ENCODE data around the gene WDFY4.

Gene WDFY4

GRCh38 chr10:48904861-48905260 lies 220.2 kb downstream of the WDFY4 start:
- Histone ChIP-seq H3K4me1 (ENCODE audit: control insufficient read depth in 2 of 2, insufficient read depth in 1 of 2, low read depth in 1 of 2, low read length in 2 of 2) (peaks cover 0 to 2% of the 10 kb centered on the region in 2 donors), H3K4me3 (ENCODE audit: low read length in 2 of 2) (no peak overlapping the region), H3K36me3 (replicated peaks in 1 of 2; ENCODE audit: control insufficient read depth in 2 of 2, insufficient read depth in 2 of 2, low read length in 2 of 2) (no peaks in the 10 kb centered on the region), H2BK12ac (ENCODE audit: low read length) (no peak overlapping the region), H3K9me3 (replicated peaks in 1 of 2; ENCODE audit: control insufficient read depth in 2 of 2, insufficient read depth in 1 of 2, low read depth in 1 of 2, low read length in 2 of 2) (no peaks in the 10 kb centered on the region), H2BK5ac (ENCODE audit: low read length) (no peak overlapping the region), H4K8ac (ENCODE audit: low read depth, low read length) (no peak overlapping the region), H3K23ac (ENCODE audit: low read depth, low read length, poor library complexity) (no peak overlapping the region), H2AK5ac (ENCODE audit: low read depth, low read length) (no peak overlapping the region), H3K14ac (ENCODE audit: low read length) (no peak overlapping the region), H3K4me2 (ENCODE audit: insufficient read depth, low read length, poor library complexity, severe bottlenecking) (no peak overlapping the region), H2BK15ac (ENCODE audit: low read length) (no peak overlapping the region), H3K79me1 (ENCODE audit: low read depth, low read length) (no peaks in the 10 kb centered on the region), H4K91ac (ENCODE audit: low read depth, low read length, poor library complexity) (no peak overlapping the region), H2AFZ (ENCODE audit: low read length) (no peak overlapping the region), H2BK120ac (ENCODE audit: low read depth, low read length) (no peak overlapping the region), H3K27ac (replicated peaks; ENCODE audit: low read length) (no peak overlapping the region), H3K9ac (ENCODE audit: low read depth, low read length, poor library complexity) (no peak overlapping the region), H3K4ac (ENCODE audit: low read length) (no peak overlapping the region), H3K27me3 (ENCODE audit: control insufficient read depth in 3 of 3, insufficient read depth in 3 of 3, low read depth in 1 of 3, low read length in 3 of 3) (no peaks in the 10 kb centered on the region), H3K18ac (ENCODE audit: low read length) (no peak overlapping the region)
- WGBS, 2 donors (ENCODE audit: extremely low coverage in 2 of 2, insufficient read length in 2 of 2, insufficient replicate concordance in 1 of 2): no CpG with 5 or more reads among the region's 2 CpGs
- DNase-seq (ENCODE audit: low spot score): no peak

- Histone ChIP-seq H2BK12ac (ENCODE audit: low read length) (no peak overlapping the region), H3K4me1 (ENCODE audit: control insufficient read depth in 2 of 2, insufficient read depth in 1 of 2, low read depth in 1 of 2, low read length in 2 of 2) (peaks cover 0 to 2% of the 10 kb centered on the region in 2 donors), H3K27me3 (ENCODE audit: control insufficient read depth in 3 of 3, insufficient read depth in 3 of 3, low read depth in 1 of 3, low read length in 3 of 3) (no peaks in the 10 kb centered on the region), H3K27ac (replicated peaks; ENCODE audit: low read length) (no peak overlapping the region), H3K9ac (ENCODE audit: low read depth, low read length, poor library complexity) (no peak overlapping the region), H3K79me1 (ENCODE audit: low read depth, low read length) (no peaks in the 10 kb centered on the region), H2AK5ac (ENCODE audit: low read depth, low read length) (no peak overlapping the region), H3K9me3 (replicated peaks in 1 of 2; ENCODE audit: control insufficient read depth in 2 of 2, insufficient read depth in 1 of 2, low read depth in 1 of 2, low read length in 2 of 2) (no peaks in the 10 kb centered on the region), H3K23ac (ENCODE audit: low read depth, low read length, poor library complexity) (no peak overlapping the region), H3K4ac (ENCODE audit: low read length) (no peak overlapping the region), H2BK15ac (ENCODE audit: low read length) (no peak overlapping the region), H3K4me2 (ENCODE audit: insufficient read depth, low read length, poor library complexity, severe bottlenecking) (no peak overlapping the region), H2BK5ac (ENCODE audit: low read length) (no peak overlapping the region), H3K14ac (ENCODE audit: low read length) (peak overlapping the region; percentile 15), H3K36me3 (replicated peaks in 1 of 2; ENCODE audit: control insufficient read depth in 2 of 2, insufficient read depth in 2 of 2, low read length in 2 of 2) (no peaks in the 10 kb centered on the region), H3K18ac (ENCODE audit: low read length) (no peak overlapping the region), H4K91ac (ENCODE audit: low read depth, low read length, poor library complexity) (no peak overlapping the region), H2AFZ (ENCODE audit: low read length) (no peak overlapping the region), H2BK120ac (ENCODE audit: low read depth, low read length) (no peak overlapping the region), H4K8ac (ENCODE audit: low read depth, low read length) (no peak overlapping the region), H3K4me3 (ENCODE audit: low read length in 2 of 2) (no peak overlapping the region)
- no CpG with 5 or more reads among the region's 2 CpGs for WGBS, 2 donors (ENCODE audit: extremely low coverage in 2 of 2, insufficient read length in 2 of 2, insufficient replicate concordance in 1 of 2)
- DNase-seq (ENCODE audit: low spot score): no peak
Observed at GRCh38 chr10:48905311-48905710, 220.6 kb downstream of the WDFY4 start.

- no peak overlapping the region for H2BK12ac ChIP-seq (ENCODE audit: low read length)
- no peak for DNase-seq (ENCODE audit: low spot score)
- H2AK5ac ChIP-seq (ENCODE audit: low read depth, low read length): no peak overlapping the region
Observed at GRCh38 chr10:48906841-48907240, 222.2 kb downstream of the WDFY4 start.

GRCh38 chr10:48907730-48908129 lies 223.1 kb downstream of the WDFY4 start:
- Histone ChIP-seq H2BK120ac (ENCODE audit: low read depth, low read length) (no peak overlapping the region), H3K36me3 (replicated peaks in 1 of 2; ENCODE audit: control insufficient read depth in 2 of 2, insufficient read depth in 2 of 2, low read length in 2 of 2) (no peaks in the 10 kb centered on the region), H3K27ac (replicated peaks; ENCODE audit: low read length) (no peak overlapping the region), H3K4me1 (ENCODE audit: control insufficient read depth in 2 of 2, insufficient read depth in 1 of 2, low read depth in 1 of 2, low read length in 2 of 2) (peaks cover 0 to 2% of the 10 kb centered on the region in 2 donors), H3K4ac (ENCODE audit: low read length) (no peak overlapping the region), H3K9me3 (replicated peaks in 1 of 2; ENCODE audit: control insufficient read depth in 2 of 2, insufficient read depth in 1 of 2, low read depth in 1 of 2, low read length in 2 of 2) (no peaks in the 10 kb centered on the region), H3K18ac (ENCODE audit: low read length) (no peak overlapping the region), H2BK15ac (ENCODE audit: low read length) (no peak overlapping the region), H4K91ac (ENCODE audit: low read depth, low read length, poor library complexity) (no peak overlapping the region), H3K4me2 (ENCODE audit: insufficient read depth, low read length, poor library complexity, severe bottlenecking) (no peak overlapping the region), H3K9ac (ENCODE audit: low read depth, low read length, poor library complexity) (no peak overlapping the region), H2AK5ac (ENCODE audit: low read depth, low read length) (no peak overlapping the region), H4K8ac (ENCODE audit: low read depth, low read length) (no peak overlapping the region), H2AFZ (ENCODE audit: low read length) (no peak overlapping the region), H3K79me1 (ENCODE audit: low read depth, low read length) (no peaks in the 10 kb centered on the region), H3K4me3 (ENCODE audit: low read length in 2 of 2) (no peak overlapping the region), H2BK12ac (ENCODE audit: low read length) (no peak overlapping the region), H3K14ac (ENCODE audit: low read length) (no peak overlapping the region), H3K27me3 (ENCODE audit: control insufficient read depth in 3 of 3, insufficient read depth in 3 of 3, low read depth in 1 of 3, low read length in 3 of 3) (no peaks in the 10 kb centered on the region), H3K23ac (ENCODE audit: low read depth, low read length, poor library complexity) (no peak overlapping the region), H2BK5ac (ENCODE audit: low read length) (no peak overlapping the region)
- no peak for DNase-seq (ENCODE audit: low spot score)
- WGBS, 2 donors (ENCODE audit: extremely low coverage in 2 of 2, insufficient read length in 2 of 2, insufficient replicate concordance in 1 of 2): no CpG with 5 or more reads among the region's 4 CpGs

More at GRCh38 chr10:48906841-48907240, 222.2 kb downstream of the WDFY4 start:
- no peak overlapping the region for H4K8ac ChIP-seq (ENCODE audit: low read depth, low read length)
- H3K9ac ChIP-seq (ENCODE audit: low read depth, low read length, poor library complexity): no peak overlapping the region
- H2BK120ac ChIP-seq (ENCODE audit: low read depth, low read length): no peak overlapping the region
- no CpG with 5 or more reads among the region's 2 CpGs for WGBS, 2 donors (ENCODE audit: extremely low coverage in 2 of 2, insufficient read length in 2 of 2, insufficient replicate concordance in 1 of 2)
- H3K14ac ChIP-seq (ENCODE audit: low read length): no peak overlapping the region
- H3K27ac ChIP-seq (replicated peaks; ENCODE audit: low read length): no peak overlapping the region
- H3K9me3 ChIP-seq (replicated peaks in 1 of 2; ENCODE audit: control insufficient read depth in 2 of 2, insufficient read depth in 1 of 2, low read depth in 1 of 2, low read length in 2 of 2): no peaks in the 10 kb centered on the region
- no peak overlapping the region for H4K91ac ChIP-seq (ENCODE audit: low read depth, low read length, poor library complexity)
- no peak overlapping the region for H3K4ac ChIP-seq (ENCODE audit: low read length)
- H3K4me3 ChIP-seq (ENCODE audit: low read length in 2 of 2): no peak overlapping the region
- H3K4me2 ChIP-seq (ENCODE audit: insufficient read depth, low read length, poor library complexity, severe bottlenecking): no peak overlapping the region
- peaks cover 0 to 2% of the 10 kb centered on the region in 2 donors for H3K4me1 ChIP-seq (ENCODE audit: control insufficient read depth in 2 of 2, insufficient read depth in 1 of 2, low read depth in 1 of 2, low read length in 2 of 2)
- H3K36me3 ChIP-seq (replicated peaks in 1 of 2; ENCODE audit: control insufficient read depth in 2 of 2, insufficient read depth in 2 of 2, low read length in 2 of 2): no peaks in the 10 kb centered on the region
- no peak overlapping the region for H3K23ac ChIP-seq (ENCODE audit: low read depth, low read length, poor library complexity)
- no peaks in the 10 kb centered on the region for H3K27me3 ChIP-seq (ENCODE audit: control insufficient read depth in 3 of 3, insufficient read depth in 3 of 3, low read depth in 1 of 3, low read length in 3 of 3)
- no peak overlapping the region for H3K18ac ChIP-seq (ENCODE audit: low read length)
- no peak overlapping the region for H2BK15ac ChIP-seq (ENCODE audit: low read length)
- no peaks in the 10 kb centered on the region for H3K79me1 ChIP-seq (ENCODE audit: low read depth, low read length)
- no peak overlapping the region for H2BK5ac ChIP-seq (ENCODE audit: low read length)
- no peak overlapping the region for H2AFZ ChIP-seq (ENCODE audit: low read length)
